ENCODE measurements around the gene MAGEF1. TPM values are rescaled to one million over a fixed set of nuclear protein-coding genes. Genes with fewer than 3 reads are reported as not detected.

MAGEF1 gene
- polyA plus RNA-seq, 6 donors from 2014 or later: 26.2 to 48.5 (median 46.9) TPM

DNA sequence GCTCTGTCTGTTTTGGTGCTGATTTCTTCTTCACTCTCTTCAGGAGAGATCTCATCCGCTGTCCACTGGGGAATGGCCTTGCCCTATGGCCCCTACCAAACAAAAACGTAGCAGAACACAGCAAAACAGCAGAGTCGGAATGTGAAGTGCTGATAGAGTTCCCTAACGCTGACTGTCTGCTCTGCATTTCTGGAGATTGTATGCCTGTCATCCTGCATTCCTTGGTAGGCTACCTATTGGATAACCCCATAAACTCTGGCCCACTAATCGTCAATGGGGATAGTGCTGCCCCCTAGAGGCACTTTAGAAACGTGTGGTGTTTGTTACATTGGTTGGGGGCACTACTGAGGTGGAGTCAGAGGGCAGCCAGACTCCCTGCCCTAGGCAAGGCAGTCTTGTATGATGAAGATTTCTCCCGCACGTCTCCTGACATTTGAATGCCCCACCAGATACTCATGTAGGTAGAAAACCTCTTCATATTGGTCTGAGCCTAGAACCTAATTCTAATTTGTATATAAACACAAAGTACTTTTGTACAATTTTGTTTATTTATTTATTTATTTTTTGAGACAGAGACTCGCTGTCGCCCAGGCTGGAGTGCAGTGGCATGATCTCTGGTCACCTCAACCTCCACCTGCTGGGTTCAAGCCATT is 15.6 kb upstream of the MAGEF1 start:
- H3K4me1 Mint-ChIP-seq: no peaks in the 10 kb centered on the region
- H3K36me3 Mint-ChIP-seq: no peaks in the 10 kb centered on the region
- peaks cover 18 to 24% (median 20%) of the 10 kb centered on the region in 3 donors for H3K27me3 Mint-ChIP-seq
- no peak overlapping the region for H3K4me3 Mint-ChIP-seq
- no peak overlapping the region for H3K27ac Mint-ChIP-seq
- H3K9me3 Mint-ChIP-seq: no peaks in the 10 kb centered on the region
- ATAC-seq (ENCODE audit: low read depth in 2 of 2) (peak; percentile 69 to 85), DNase-seq (peak; percentile 46)

DNA sequence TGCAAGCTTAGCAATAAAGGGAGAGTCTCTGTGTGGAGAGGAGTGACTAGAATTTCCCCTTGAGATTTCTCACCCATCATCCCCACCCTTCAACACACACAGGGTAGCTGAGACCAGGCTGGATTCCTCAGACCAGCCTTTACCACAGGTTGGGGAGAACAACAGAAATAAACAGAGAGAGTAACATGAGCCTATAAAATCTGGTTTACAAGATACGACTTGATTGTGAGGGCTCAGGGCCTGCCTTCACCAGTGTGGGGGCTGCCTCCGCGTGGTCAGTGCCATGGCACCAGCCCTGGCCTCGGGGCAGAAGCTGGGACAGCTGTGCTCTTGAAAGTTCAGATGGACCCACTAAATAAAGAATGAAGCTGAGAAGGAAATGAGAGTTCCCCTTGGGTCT is 14.6 kb upstream of the MAGEF1 start:
- H3K9me3 Mint-ChIP-seq: no peaks in the 10 kb centered on the region
- no peak overlapping the region for H3K4me3 Mint-ChIP-seq
- ATAC-seq (ENCODE audit: low read depth in 2 of 2) (no peak), DNase-seq (no peak)
- H3K27ac Mint-ChIP-seq: peak overlapping the region in 2 of 6 donors; percentile 38 to 73
- no peaks in the 10 kb centered on the region for H3K36me3 Mint-ChIP-seq
- H3K27me3 Mint-ChIP-seq: peaks cover 15 to 24% (median 15%) of the 10 kb centered on the region in 3 donors
- H3K4me1 Mint-ChIP-seq: no peaks in the 10 kb centered on the region

DNA sequence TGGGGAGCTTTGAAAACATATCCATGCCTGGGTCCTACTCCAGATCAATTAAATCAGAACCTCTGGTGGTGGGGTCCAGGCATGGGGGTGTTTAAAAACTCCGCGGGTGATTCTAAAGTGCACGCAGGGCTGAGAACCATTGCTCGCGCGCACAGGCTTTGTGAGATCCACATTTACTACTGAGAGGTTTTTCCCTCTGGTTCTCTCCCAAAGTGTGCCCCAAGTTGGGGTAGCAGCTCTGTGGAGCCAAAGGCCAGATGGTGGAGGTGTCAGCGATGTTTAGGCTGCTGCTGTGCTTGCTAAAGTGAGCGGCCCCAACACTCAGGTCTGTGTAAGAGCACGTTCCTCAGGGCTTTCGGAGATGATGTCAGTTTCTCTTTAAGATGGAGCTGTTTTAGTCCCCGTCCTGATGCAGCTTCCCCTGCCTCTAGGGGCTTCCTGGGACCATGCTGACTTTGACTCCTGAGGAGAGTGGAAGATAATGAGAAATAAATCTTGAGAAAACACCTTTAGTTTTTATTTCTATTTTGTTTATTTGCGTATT is 13.4 kb upstream of the MAGEF1 start:
- Mint-ChIP-seq H3K4me3 (no peak overlapping the region), H3K27ac (no peak overlapping the region), H3K9me3 (no peaks in the 10 kb centered on the region), H3K27me3 (peaks cover 3 to 15% (median 3%) of the 10 kb centered on the region in 3 donors), H3K4me1 (no peaks in the 10 kb centered on the region), H3K36me3 (no peaks in the 10 kb centered on the region)
- DNase-seq (no peak), ATAC-seq (ENCODE audit: low read depth in 2 of 2) (no peak)

DNA sequence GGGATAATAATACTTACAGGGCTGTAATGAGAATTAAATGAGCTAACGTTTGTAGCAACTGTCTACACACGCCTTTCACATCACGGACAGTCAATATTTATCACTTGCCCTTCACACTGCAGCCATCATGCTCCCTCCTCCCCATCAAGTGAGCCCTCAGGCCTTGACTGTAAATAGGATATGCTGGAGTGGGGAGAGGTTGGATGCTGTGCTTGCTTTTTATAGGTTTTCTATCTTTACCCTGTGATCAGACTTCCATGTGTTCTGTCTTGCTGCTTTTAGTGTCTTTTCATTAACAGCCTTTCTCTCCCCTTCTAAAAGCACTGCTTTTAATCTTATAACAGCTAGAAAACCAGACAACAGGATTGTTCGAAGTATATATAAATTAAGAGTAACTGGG is 12.8 kb upstream of the MAGEF1 start:
- DNase-seq (no peak), ATAC-seq (ENCODE audit: low read depth in 2 of 2) (no peak)
- no peak overlapping the region for H3K4me3 Mint-ChIP-seq
- H3K4me1 Mint-ChIP-seq: no peaks in the 10 kb centered on the region
- peak overlapping the region in 1 of 6 donors; percentile 13 for H3K27ac Mint-ChIP-seq
- H3K27me3 Mint-ChIP-seq: peaks cover 0 to 15% (median 0%) of the 10 kb centered on the region in 3 donors
- H3K36me3 Mint-ChIP-seq: no peaks in the 10 kb centered on the region
- no peaks in the 10 kb centered on the region for H3K9me3 Mint-ChIP-seq

GRCh38 chr3:184719709-184720108 is 7.8 kb upstream of the MAGEF1 start:
- Mint-ChIP-seq H3K27ac (no peak overlapping the region), H3K4me3 (no peak overlapping the region), H3K9me3 (no peaks in the 10 kb centered on the region), H3K36me3 (no peaks in the 10 kb centered on the region), H3K27me3 (peaks cover 0 to 3% (median 0%) of the 10 kb centered on the region in 3 donors), H3K4me1 (no peaks in the 10 kb centered on the region)
- DNase-seq: no peak
- no peak for ATAC-seq (ENCODE audit: low read depth in 2 of 2)

DNA sequence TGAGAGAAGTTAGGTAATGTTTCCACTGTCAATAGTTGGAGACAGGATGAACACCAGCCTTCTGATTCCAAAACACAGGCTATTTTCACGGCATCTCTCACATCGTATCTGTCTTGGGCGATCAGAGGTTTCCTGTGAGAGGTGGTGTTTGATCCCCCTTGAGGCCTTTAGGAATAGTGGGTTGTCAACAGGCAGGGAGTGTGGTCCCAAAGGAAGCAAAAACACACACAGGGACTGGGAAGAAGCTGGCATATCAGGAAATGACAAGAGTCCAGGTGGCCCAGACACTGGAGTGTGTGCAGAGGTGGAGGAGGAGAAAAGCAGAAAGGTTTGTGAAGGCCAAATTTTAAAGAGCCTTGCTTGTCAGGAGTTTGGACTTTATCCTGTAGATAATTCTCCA is 6.6 kb upstream of the MAGEF1 start:
- DNase-seq (no peak), ATAC-seq (ENCODE audit: low read depth in 2 of 2) (no peak)
- no peak overlapping the region for H3K27ac Mint-ChIP-seq
- H3K4me1 Mint-ChIP-seq: no peaks in the 10 kb centered on the region
- H3K36me3 Mint-ChIP-seq: no peaks in the 10 kb centered on the region
- H3K9me3 Mint-ChIP-seq: no peaks in the 10 kb centered on the region
- no peaks in the 10 kb centered on the region for H3K27me3 Mint-ChIP-seq
- no peak overlapping the region for H3K4me3 Mint-ChIP-seq

GRCh38 chr3:184717399-184717983 is 5.6 kb upstream of the MAGEF1 start:
- Mint-ChIP-seq H3K36me3 (no peaks in the 10 kb centered on the region), H3K27ac (peak overlapping the region in 1 of 6 donors; percentile 56), H3K9me3 (no peaks in the 10 kb centered on the region), H3K4me3 (no peak overlapping the region), H3K27me3 (no peaks in the 10 kb centered on the region), H3K4me1 (peaks cover 7 to 8% (median 7%) of the 10 kb centered on the region in 3 donors)
- ATAC-seq (ENCODE audit: low read depth in 2 of 2) (no peak), DNase-seq (no peak)

DNA sequence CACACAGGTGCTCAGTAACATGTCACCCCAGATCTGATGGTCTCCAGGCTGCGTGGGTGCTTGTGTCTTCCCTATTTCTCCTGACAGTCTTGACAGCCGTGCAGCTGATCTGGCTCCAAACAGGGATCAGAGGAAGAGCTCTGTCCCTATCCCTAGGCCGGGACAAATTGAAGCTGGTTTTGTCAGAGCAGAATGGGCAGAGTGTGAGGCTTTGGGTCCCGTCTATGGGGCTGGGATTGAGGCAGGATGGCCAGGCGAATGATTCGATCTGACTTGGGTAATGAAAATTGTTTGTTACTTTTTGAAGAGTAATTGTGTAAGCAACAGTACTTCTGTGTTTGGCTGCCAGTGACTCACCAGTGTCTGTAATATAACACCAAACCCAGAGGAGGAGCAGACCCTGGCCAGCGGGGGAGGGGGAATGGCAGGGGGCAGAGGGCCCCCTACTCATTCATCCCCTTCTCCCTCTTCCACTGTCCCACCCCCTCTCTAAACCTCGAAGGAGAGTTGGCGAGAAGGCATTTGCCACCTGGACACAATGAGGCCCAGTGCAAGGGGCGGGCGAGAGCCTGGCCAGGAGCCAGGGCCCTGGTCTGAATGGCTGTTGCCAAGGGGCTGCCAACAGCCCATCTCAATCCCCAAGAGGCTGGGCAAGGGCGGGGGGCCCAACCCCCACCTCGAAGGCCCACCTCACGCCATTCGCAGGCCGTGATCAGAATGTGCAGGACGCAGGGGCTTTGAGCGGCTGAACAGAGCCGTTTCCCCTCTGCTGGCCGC is 4.9 kb upstream of the MAGEF1 start:
- ATAC-seq (ENCODE audit: low read depth in 2 of 2): no peak
- DNase-seq: no peak
- Mint-ChIP-seq H3K4me1 (peaks cover 13 to 15% (median 13%) of the 10 kb centered on the region in 3 donors), H3K27ac (peak overlapping the region in 1 of 6 donors; percentile 56), H3K9me3 (no peaks in the 10 kb centered on the region), H3K36me3 (no peaks in the 10 kb centered on the region), H3K27me3 (no peaks in the 10 kb centered on the region), H3K4me3 (no peak overlapping the region)

DNA sequence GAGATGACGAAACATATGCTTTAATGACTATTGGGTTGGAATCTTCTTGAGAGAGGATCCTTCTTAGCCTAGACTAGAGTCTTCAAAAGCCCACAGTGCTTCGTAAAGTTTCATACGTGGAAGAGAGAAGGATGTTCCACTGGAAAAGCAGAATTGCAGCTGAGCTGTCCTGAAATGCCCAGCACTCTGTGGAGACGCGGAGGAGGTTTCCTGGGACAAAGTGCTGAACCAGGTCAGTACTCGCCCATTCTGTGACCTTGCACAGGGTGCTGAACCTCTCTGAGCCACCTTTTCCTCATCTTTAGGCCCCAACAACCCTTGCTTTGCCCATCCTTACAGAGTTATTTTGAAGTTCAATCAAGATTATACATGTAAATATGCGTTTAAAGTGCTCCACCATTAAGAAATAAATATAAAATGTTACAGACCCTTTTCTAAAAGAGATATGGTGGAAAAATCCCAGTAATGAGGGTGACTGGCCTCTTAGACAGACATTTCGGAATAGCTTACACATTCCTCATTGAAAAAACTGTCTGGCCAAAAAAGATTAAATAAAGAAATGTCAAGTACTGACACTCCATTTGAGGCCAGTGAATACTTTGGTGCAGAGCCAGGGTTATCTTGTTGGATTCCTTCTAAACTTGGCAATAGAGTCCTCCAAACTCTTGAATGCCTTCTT is 4.2 kb upstream of the MAGEF1 start:
- ATAC-seq (ENCODE audit: low read depth in 2 of 2): no peak
- Mint-ChIP-seq H3K4me1 (peaks cover 15 to 19% (median 16%) of the 10 kb centered on the region in 3 donors), H3K9me3 (no peaks in the 10 kb centered on the region), H3K27ac (peak overlapping the region in 1 of 6 donors; percentile 16), H3K4me3 (no peak overlapping the region), H3K27me3 (no peaks in the 10 kb centered on the region), H3K36me3 (no peaks in the 10 kb centered on the region)
- DNase-seq: no peak

GRCh38 chr3:184713521-184713920 is 1.7 kb upstream of the MAGEF1 start:
- H3K36me3 Mint-ChIP-seq: no peaks in the 10 kb centered on the region
- peak overlapping the region in 1 of 8 donors; percentile 84 for H3K4me3 Mint-ChIP-seq
- ATAC-seq (ENCODE audit: low read depth in 2 of 2) (no peak), DNase-seq (no peak)
- H3K27me3 Mint-ChIP-seq: no peaks in the 10 kb centered on the region
- peak overlapping the region in 1 of 6 donors; percentile 43 for H3K27ac Mint-ChIP-seq
- no peaks in the 10 kb centered on the region for H3K9me3 Mint-ChIP-seq
- peaks cover 28 to 34% (median 33%) of the 10 kb centered on the region in 3 donors for H3K4me1 Mint-ChIP-seq

- DNase-seq (no peak), ATAC-seq (ENCODE audit: low read depth in 2 of 2) (no peak)
- no peaks in the 10 kb centered on the region for H3K9me3 Mint-ChIP-seq
- peaks cover 28 to 34% (median 33%) of the 10 kb centered on the region in 3 donors for H3K4me1 Mint-ChIP-seq
- no peaks in the 10 kb centered on the region for H3K36me3 Mint-ChIP-seq
- no peaks in the 10 kb centered on the region for H3K27me3 Mint-ChIP-seq
- peak overlapping the region; percentile 52 to 92 (median 80) for H3K4me3 Mint-ChIP-seq
- H3K27ac Mint-ChIP-seq: peak overlapping the region in 5 of 6 donors; percentile 18 to 92 (median 34)
These were observed 1.1 kb upstream of the MAGEF1 start for GRCh38 chr3:184713040-184713355.

DNA sequence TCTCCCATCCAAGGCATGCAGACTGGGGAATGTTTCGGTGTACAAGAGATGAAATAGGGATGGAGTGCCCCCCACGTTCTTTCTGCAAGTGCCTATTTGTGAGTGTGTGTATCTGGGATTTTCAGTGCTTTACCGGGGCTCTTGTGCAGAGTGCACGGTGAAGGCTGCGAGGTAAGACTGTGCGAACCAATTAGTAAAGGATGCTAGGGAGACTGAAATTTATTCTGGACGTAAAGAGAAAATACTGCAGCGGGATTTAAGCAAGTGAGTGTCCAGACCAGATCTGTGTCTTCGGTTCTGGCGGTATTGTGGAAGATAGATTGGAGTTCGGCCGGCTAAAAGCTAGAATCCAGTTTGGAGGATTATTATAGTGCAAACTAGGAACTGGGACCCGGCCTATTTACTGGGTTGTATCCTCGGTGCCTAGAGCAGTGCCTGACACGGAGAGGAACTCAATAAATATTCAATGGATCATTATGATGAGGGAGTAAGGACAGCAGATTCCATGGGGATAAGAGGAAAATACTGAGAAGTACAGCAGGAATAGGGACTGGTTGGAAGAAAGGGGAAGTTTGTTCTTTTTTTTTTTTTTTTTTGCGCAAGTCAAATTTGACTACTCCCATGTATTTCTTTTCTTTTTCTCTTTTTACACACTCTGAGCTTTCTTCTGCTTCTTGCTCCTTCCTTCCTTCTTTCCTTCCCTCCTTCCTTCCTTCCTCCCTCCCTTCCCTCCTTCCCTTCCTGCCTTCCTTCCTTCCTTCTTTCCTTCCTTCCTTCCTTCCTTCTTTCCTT is 580 bp upstream of the MAGEF1 start:
- Mint-ChIP-seq H3K4me3 (peak overlapping the region; percentile 77 to 97 (median 90)), H3K36me3 (no peaks in the 10 kb centered on the region), H3K9me3 (no peaks in the 10 kb centered on the region), H3K27me3 (no peaks in the 10 kb centered on the region), H3K4me1 (peaks cover 28 to 34% (median 33%) of the 10 kb centered on the region in 3 donors), H3K27ac (peak overlapping the region; percentile 28 to 95 (median 84))
- DNase-seq: peak; percentile 12
- ATAC-seq (ENCODE audit: low read depth in 2 of 2): peak; percentile 43 to 47
